ENCODE data around the gene KRTAP10-4.

DNA sequence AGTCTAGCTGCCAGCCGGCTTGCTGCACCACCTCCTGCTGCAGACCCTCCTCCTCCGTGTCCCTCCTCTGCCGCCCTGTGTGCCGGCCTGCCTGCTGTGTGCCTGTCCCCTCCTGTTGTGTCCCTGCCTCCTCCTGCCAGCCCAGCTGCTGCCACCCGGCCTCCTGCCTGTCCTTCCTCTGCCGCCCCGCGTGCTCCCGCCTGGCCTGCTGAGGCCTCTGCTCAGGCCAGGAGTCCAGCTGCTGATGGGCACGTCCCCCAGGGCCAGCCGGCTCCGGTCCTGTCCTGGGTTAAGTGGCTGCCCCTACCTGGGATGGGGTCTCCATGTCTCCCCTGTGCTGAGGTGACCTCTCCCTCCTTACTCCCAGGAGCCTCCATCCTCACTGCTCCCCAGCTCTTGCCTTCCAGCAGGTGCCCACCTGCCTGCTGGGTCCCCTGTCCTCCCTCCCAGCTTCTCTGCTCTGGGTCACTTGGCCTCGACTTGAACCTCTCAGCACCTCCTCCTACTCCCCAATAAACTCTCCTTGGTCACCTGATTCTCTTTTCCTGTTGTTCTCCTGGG is 39.2 kb downstream of the KRTAP10-4 start:
- no peak for TF ChIP-seq GATA2 (IDR thresholded peaks at IDR 0.05; ENCODE audit: low read depth, low read length)
- no peak for TF ChIP-seq GATA3 (IDR thresholded peaks at IDR 0.05; ENCODE audit: low read depth, low read length)

Measured in SH-SY5Y (cell line).